Gastrocnemius medialis (tissue), 4 donors: ENCODE results near the gene STAT5A. TPM values are rescaled to one million over a fixed set of nuclear protein-coding genes. Genes with fewer than 3 reads are reported as not detected.
A peak's percentile ranks its signal among the peaks of the same experiment; 100 is the strongest.

Source experiments
- ATAC-seq, 2 donors: fragments of 150-250 bp; one replicate each; pipeline ENCODE4 v1.9.1; 2016
- DNase-seq, 2 donors: peaks; one replicate each; pipeline ENCODE4 v3.0.0-alpha.2; 2019
- H3K27ac ChIP-seq, 4 donors: fragments of 200-600 bp; sonication (generic); 1 replicate in 1 of 4; 2 replicates in 3 of 4; pipeline ENCODE4 v1.5.1; 2016 to 2018; ENCODE audit warnings: mild to moderate bottlenecking in 2 of 4, moderate library complexity in 1 of 4
- H3K27me3 ChIP-seq, 3 donors: fragments of 200-600 bp; sonication (generic) in 2 of 3; 1 replicate in 1 of 3; 2 replicates in 2 of 3; pipeline versions ENCODE4 v1.5.1 to v1.6.0; 2016 to 2019; ENCODE audit warnings: mild to moderate bottlenecking in 1 of 3, moderate library complexity in 1 of 3
- H3K36me3 ChIP-seq, 2 donors: fragments of 200-600 bp; sonication (generic) in 1 of 2; one replicate each; pipeline ENCODE4 v1.5.1; 2017 to 2018
- H3K4me1 ChIP-seq, 2 donors: fragments of 200-600 bp; sonication (generic) in 1 of 2; one replicate each; pipeline ENCODE4 v1.5.1; 2016 to 2017; ENCODE audit warnings: mild to moderate bottlenecking in 2 of 2
- H3K4me3 ChIP-seq, 4 donors: fragments of 200-600 bp; sonication (generic) in 3 of 4; 1 replicate in 1 of 4; 2 replicates in 3 of 4; pipeline ENCODE4 v1.5.1; 2016 to 2019; ENCODE audit warnings: mild to moderate bottlenecking in 2 of 4
- H3K9me3 ChIP-seq, 3 donors: fragments of 200-600 bp; sonication (generic) in 2 of 3; 1 replicate in 1 of 3; 2 replicates in 2 of 3; pipeline ENCODE4 v1.5.1; 2016 to 2019
- CTCF ChIP-seq, 5 experiments: fragments of 450-650 bp in 3 of 5; fragments of 200-600 bp in 2 of 5; sonication (generic) in 2 of 5; IDR thresholded peaks in 4 of 5; conservative IDR thresholded peaks in 1 of 5; 1 replicate in 4 of 5; 2 replicates in 1 of 5; pipeline ENCODE4 v1.5.1; 2016 to 2019; ENCODE audit warnings: antibody characterized with exemption in 5 of 5, mild to moderate bottlenecking in 3 of 5, moderate library complexity in 3 of 5
- POLR2A ChIP-seq, 2 donors: fragments of 450-650 bp; IDR thresholded peaks; one replicate each; pipeline ENCODE4 v1.6.1; 2017; ENCODE audit warnings: antibody characterized with exemption in 2 of 2, mild to moderate bottlenecking in 2 of 2, moderate library complexity in 2 of 2
- in situ Hi-C, 4 donors: fragments of 200-750 bp; cut with MboI; loops; one replicate each; pipeline versions ENCODE4 v1.15.0 to v1.8.0; 2017; ENCODE audit warnings: low sequenced_read_pairs in 4 of 4
- intact Hi-C: fragments of 100-400 bp; cut with DNase I; formaldehyde crosslinking; loops from one replicate; pipeline ENCODE4 v1.15.1; 2023; ENCODE audit warnings: low total_unique reads
- total RNA-seq, 4 donors: library from RNA; depleted of rRNA; stranded (reverse); fragments of >200 nt; gene quantifications; one replicate each; pipeline versions ENCODE4 v1.1.0 to v1.2.3, GENCODE V29; 2016

STAT5A gene
- total RNA-seq, 4 donors from 2014 or later: 36.0 to 87.0 (median 60.7) TPM

- no peaks in the 10 kb centered on the region for H3K27me3 ChIP-seq
- TF ChIP-seq CTCF (IDR thresholded peaks at IDR 0.05 in 4 of 5, conservative IDR thresholded peaks at IDR 0.05 in 1 of 5) (peak in 1 of 5 experiments; percentile 9), POLR2A (IDR thresholded peaks at IDR 0.05) (peak; percentile 15 to 52)
- H3K9me3 ChIP-seq: no peaks in the 10 kb centered on the region
- peak overlapping the region; percentile 86 to 95 (median 92) for H3K27ac ChIP-seq
- peaks cover 54 to 69% of the 10 kb centered on the region in 2 donors for H3K4me1 ChIP-seq
- no peaks in the 10 kb centered on the region for H3K36me3 ChIP-seq
- peak; percentile 90 to 91 for DNase-seq
- intact Hi-C loops: no loop called here
- peak; percentile 98 to 99 for ATAC-seq
- in situ Hi-C loops: no loop called here
- peak overlapping the region; percentile 24 to 49 (median 40) for H3K4me3 ChIP-seq
Observed at GRCh38 chr17:42248351-42249179, 39.7 kb upstream of the STAT5A start.

- in situ Hi-C loops (no loop called here), intact Hi-C loops (no loop called here)
- Histone ChIP-seq H3K4me1 (peaks cover 64 to 73% of the 10 kb centered on the region in 2 donors), H3K27ac (peak overlapping the region; percentile 86 to 95 (median 92)), H3K9me3 (no peaks in the 10 kb centered on the region), H3K4me3 (no peak overlapping the region), H3K36me3 (no peaks in the 10 kb centered on the region), H3K27me3 (no peaks in the 10 kb centered on the region)
- DNase-seq (no peak), ATAC-seq (no peak)
- TF ChIP-seq POLR2A (IDR thresholded peaks at IDR 0.05): no peak
- TF ChIP-seq CTCF (IDR thresholded peaks at IDR 0.05 in 4 of 5, conservative IDR thresholded peaks at IDR 0.05 in 1 of 5): no peak
Observed at GRCh38 chr17:42249681-42250446, 38.4 kb upstream of the STAT5A start.

GRCh38 chr17:42251115-42251514 lies 37.2 kb upstream of the STAT5A start:
- H3K27me3 ChIP-seq: no peaks in the 10 kb centered on the region
- ATAC-seq: no peak
- in situ Hi-C loops: no loop called here
- H3K9me3 ChIP-seq: no peaks in the 10 kb centered on the region
- no peak overlapping the region for H3K4me3 ChIP-seq
- no peak for TF ChIP-seq CTCF (IDR thresholded peaks at IDR 0.05 in 4 of 5, conservative IDR thresholded peaks at IDR 0.05 in 1 of 5)
- peaks cover 69 to 72% of the 10 kb centered on the region in 2 donors for H3K4me1 ChIP-seq
- intact Hi-C loops: no loop called here
- DNase-seq: no peak
- no peaks in the 10 kb centered on the region for H3K36me3 ChIP-seq
- H3K27ac ChIP-seq: peak overlapping the region; percentile 30 to 95 (median 92)

GRCh38 chr17:42252597-42253550 lies 35.4 kb upstream of the STAT5A start:
- in situ Hi-C loops: no loop called here
- H3K9me3 ChIP-seq: no peaks in the 10 kb centered on the region
- DNase-seq (no peak), ATAC-seq (no peak)
- H3K4me1 ChIP-seq: peaks cover 59 to 64% of the 10 kb centered on the region in 2 donors
- peak overlapping the region in 1 of 4 donors; percentile 1 for H3K4me3 ChIP-seq
- TF ChIP-seq POLR2A (IDR thresholded peaks at IDR 0.05): no peak
- TF ChIP-seq CTCF (IDR thresholded peaks at IDR 0.05 in 4 of 5, conservative IDR thresholded peaks at IDR 0.05 in 1 of 5): no peak
- H3K27me3 ChIP-seq: no peaks in the 10 kb centered on the region
- H3K36me3 ChIP-seq: no peaks in the 10 kb centered on the region
- intact Hi-C loops: no loop called here
- H3K27ac ChIP-seq: peak overlapping the region; percentile 69 to 89 (median 82)
